ENCODE results near the gene FHAD1. TPM values are rescaled to one million over a fixed set of nuclear protein-coding genes. Genes with fewer than 3 reads are reported as not detected.

Gene FHAD1
- total RNA-seq, 1 experiment from 2014 or later: 1.9 TPM

DNA sequence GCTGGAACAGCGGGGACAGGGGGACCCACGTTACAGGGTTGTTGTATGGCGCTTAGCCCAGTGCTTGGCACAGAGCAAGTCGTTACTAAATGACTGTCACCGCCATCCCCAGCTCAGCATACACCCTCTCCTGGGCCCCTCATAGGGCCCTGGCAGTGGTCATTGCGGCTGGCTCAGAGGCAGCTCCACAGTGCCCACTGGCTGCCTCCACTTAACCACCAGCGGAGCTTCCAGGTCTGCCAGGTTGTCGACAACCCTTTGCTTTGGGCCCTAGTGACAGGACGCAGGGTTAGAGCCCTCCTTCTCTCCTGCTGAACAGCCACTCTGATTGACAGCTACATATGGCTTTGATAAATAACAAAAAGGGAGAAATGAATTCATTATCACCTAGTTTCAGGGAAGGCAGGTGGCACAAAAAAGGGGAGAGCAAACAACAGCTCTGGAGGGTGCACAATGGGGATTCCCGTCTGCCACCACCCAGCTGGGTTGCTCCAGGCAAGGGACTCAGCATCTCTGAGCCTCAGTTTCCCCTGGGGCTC lies 167.5 kb downstream of the FHAD1 start:
- Histone ChIP-seq H3K23ac (ENCODE audit: insufficient read length, low read depth, low read length) (no peak overlapping the region), H2BK20ac (ENCODE audit: low read depth, low read length, poor library complexity, severe bottlenecking) (no peak overlapping the region), H2BK5ac (ENCODE audit: insufficient read length, low read length) (no peak overlapping the region), H2AFZ (ENCODE audit: low read length) (no peak overlapping the region), H2AK5ac (ENCODE audit: insufficient read length, low read length) (no peak overlapping the region), H4K91ac (ENCODE audit: insufficient read length, low read depth, low read length) (no peak overlapping the region), H3K79me1 (ENCODE audit: insufficient read depth, low read depth, low read length, poor library complexity, severe bottlenecking) (no peaks in the 10 kb centered on the region), H3K14ac (ENCODE audit: insufficient read depth, low read length) (peak overlapping the region; percentile 37; the same call in 1 of the 2 replicates), H3K9me3 (ENCODE audit: control insufficient read depth, low read depth, low read length) (no peaks in the 10 kb centered on the region), H2BK15ac (ENCODE audit: low read depth, low read length) (no peak overlapping the region), H3T11ph (ENCODE audit: low read length) (no peak overlapping the region), H4K20me1 (ENCODE audit: control insufficient read depth, insufficient read depth, insufficient read length) (no peaks in the 10 kb centered on the region), H4K8ac (replicated peaks; ENCODE audit: insufficient read length, low read depth, low read length) (no peak overlapping the region), H3K4ac (ENCODE audit: low read depth, low read length) (no peak overlapping the region), H3K27ac (ENCODE audit: insufficient read length, low read depth, low read length) (no peak overlapping the region), H4K5ac (ENCODE audit: insufficient read length, low read depth, low read length) (no peak overlapping the region), H3K18ac (ENCODE audit: insufficient read length, low read depth, low read length) (no peak overlapping the region), H3K56ac (ENCODE audit: insufficient read length, low read depth, low read length) (no peak overlapping the region), H3K23me2 (ENCODE audit: insufficient read length, low read depth, low read length, poor library complexity, severe bottlenecking) (peaks cover 6% of the 10 kb centered on the region), H2BK120ac (ENCODE audit: low read depth, low read length, poor library complexity, severe bottlenecking) (no peak overlapping the region), H3K4me2 (ENCODE audit: insufficient read depth, insufficient read length, low read length) (no peak overlapping the region), H3K9ac (ENCODE audit: extremely low read depth, insufficient read length, low read length) (no peak overlapping the region), H3K27me3 (ENCODE audit: insufficient read depth, low read length) (peaks cover 4% of the 10 kb centered on the region; the same call in 1 of the 2 replicates), H3K4me1 (ENCODE audit: insufficient read depth, low read length) (no peaks in the 10 kb centered on the region), H2BK12ac (ENCODE audit: insufficient read length, low read depth, low read length) (no peak overlapping the region), H3K79me2 (ENCODE audit: insufficient read depth, low read length) (no peaks in the 10 kb centered on the region)
- Mint-ChIP-seq H3K4me3 (no peak overlapping the region), H3K36me3 (ENCODE audit: insufficient read depth in 1 of 3, low read depth in 3 of 3) (peaks cover 0 to 2% (median 2%) of the 10 kb centered on the region in 3 experiments; a peak in 3 of 7 replicates), H3K9me3 (no peaks in the 10 kb centered on the region), H3K27me3 (ENCODE audit: low read depth) (peaks cover 34% of the 10 kb centered on the region), H3K4me1 (peaks cover 23 to 33% of the 10 kb centered on the region in 2 experiments), H3K27ac (no peak overlapping the region)
- WGBS (ENCODE audit: extremely low coverage, insufficient read length, low lambda C conversion rate): no CpG with 5 or more reads among the region's 10 CpGs
- TF ChIP-seq, protein P1, sequence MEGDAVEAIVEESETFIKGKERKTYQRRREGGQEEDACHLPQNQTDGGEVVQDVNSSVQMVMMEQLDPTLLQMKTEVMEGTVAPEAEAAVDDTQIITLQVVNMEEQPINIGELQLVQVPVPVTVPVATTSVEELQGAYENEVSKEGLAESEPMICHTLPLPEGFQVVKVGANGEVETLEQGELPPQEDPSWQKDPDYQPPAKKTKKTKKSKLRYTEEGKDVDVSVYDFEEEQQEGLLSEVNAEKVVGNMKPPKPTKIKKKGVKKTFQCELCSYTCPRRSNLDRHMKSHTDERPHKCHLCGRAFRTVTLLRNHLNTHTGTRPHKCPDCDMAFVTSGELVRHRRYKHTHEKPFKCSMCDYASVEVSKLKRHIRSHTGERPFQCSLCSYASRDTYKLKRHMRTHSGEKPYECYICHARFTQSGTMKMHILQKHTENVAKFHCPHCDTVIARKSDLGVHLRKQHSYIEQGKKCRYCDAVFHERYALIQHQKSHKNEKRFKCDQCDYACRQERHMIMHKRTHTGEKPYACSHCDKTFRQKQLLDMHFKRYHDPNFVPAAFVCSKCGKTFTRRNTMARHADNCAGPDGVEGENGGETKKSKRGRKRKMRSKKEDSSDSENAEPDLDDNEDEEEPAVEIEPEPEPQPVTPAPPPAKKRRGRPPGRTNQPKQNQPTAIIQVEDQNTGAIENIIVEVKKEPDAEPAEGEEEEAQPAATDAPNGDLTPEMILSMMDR (conservative IDR thresholded peaks at IDR 0.05): no peak
- no peak for DNase-seq
